ENCODE measurements around the gene ALG10B.
"Not testable (repeated sequence)": the region's sequence is repeated elsewhere in the genome, so short reads cannot be mapped to it uniquely, and the experiment has no call there.

ALG10B gene

GRCh38 chr12:38328306-38328895 is 11.8 kb downstream of the ALG10B start:
- Histone ChIP-seq H3F3A (ENCODE audit: control insufficient read depth, insufficient read depth) (no peaks in the 10 kb centered on the region), H3K79me2 (ENCODE audit: control insufficient read depth, low read length) (no peaks in the 10 kb centered on the region), H3K4me3 (ENCODE audit: low read length) (no peak overlapping the region), H3K4me2 (ENCODE audit: low read length) (no peak overlapping the region), H3K27me3 (ENCODE audit: control insufficient read depth, low read length) (no peaks in the 10 kb centered on the region), H3K36me3 (ENCODE audit: control insufficient read depth, low read length) (no peaks in the 10 kb centered on the region), H3K4me1 (ENCODE audit: control insufficient read depth, low read length) (no peaks in the 10 kb centered on the region), H4K20me1 (ENCODE audit: control insufficient read depth, insufficient read depth, low read depth, low read length) (no peaks in the 10 kb centered on the region), H3K27ac (ENCODE audit: low read depth, low read length) (no peak overlapping the region), H3K9me2 (replicated peaks; ENCODE audit: control insufficient read depth, low read length) (no peaks in the 10 kb centered on the region), H3K9me3 (ENCODE audit: control insufficient read depth, insufficient read depth, low read length) (no peaks in the 10 kb centered on the region)
- TF ChIP-seq EZH2phosphoT487 (IDR thresholded peaks at IDR 0.05; ENCODE audit: borderline replicate concordance, low read length): no peak
- TF ChIP-seq, protein P1, sequence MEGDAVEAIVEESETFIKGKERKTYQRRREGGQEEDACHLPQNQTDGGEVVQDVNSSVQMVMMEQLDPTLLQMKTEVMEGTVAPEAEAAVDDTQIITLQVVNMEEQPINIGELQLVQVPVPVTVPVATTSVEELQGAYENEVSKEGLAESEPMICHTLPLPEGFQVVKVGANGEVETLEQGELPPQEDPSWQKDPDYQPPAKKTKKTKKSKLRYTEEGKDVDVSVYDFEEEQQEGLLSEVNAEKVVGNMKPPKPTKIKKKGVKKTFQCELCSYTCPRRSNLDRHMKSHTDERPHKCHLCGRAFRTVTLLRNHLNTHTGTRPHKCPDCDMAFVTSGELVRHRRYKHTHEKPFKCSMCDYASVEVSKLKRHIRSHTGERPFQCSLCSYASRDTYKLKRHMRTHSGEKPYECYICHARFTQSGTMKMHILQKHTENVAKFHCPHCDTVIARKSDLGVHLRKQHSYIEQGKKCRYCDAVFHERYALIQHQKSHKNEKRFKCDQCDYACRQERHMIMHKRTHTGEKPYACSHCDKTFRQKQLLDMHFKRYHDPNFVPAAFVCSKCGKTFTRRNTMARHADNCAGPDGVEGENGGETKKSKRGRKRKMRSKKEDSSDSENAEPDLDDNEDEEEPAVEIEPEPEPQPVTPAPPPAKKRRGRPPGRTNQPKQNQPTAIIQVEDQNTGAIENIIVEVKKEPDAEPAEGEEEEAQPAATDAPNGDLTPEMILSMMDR (IDR thresholded peaks at IDR 0.05; ENCODE audit: low read depth, low read length, poor library complexity, severe bottlenecking): peak; percentile 47

- not testable (repeated sequence) for H3K9me2 ChIP-seq (replicated peaks; ENCODE audit: control insufficient read depth, low read length); H3K36me3 ChIP-seq (ENCODE audit: control insufficient read depth, low read length); H3K27ac ChIP-seq (ENCODE audit: low read depth, low read length); H3K27me3 ChIP-seq (ENCODE audit: control insufficient read depth, low read length); H3K4me3 ChIP-seq (ENCODE audit: low read length); H3F3A ChIP-seq (ENCODE audit: control insufficient read depth, insufficient read depth); H3K79me2 ChIP-seq (ENCODE audit: control insufficient read depth, low read length); H4K20me1 ChIP-seq (ENCODE audit: control insufficient read depth, insufficient read depth, low read depth, low read length); H3K4me1 ChIP-seq (ENCODE audit: control insufficient read depth, low read length); H3K4me2 ChIP-seq (ENCODE audit: low read length); H3K9me3 ChIP-seq (ENCODE audit: control insufficient read depth, insufficient read depth, low read length)
These were observed 13.8 kb downstream of the ALG10B start for GRCh38 chr12:38330414-38330813.

DNA sequence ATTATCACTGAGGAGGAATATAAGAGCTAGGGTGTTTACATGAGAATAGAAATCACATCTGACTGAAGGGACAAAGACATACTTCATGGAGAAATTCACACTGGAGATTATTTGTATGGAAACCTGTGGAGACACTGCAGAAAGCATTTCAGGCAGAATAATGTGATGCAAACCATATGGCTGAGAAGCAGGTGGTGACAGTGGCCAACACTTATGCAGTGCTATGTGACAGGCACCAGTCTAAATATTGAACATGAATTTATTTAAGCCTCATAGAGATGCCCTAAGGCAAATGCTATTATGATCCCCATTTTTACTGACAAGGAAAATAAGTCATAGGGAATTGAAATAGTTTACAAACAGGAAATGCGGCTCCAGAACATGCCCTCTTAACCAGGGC is 16.2 kb downstream of the ALG10B start:
- Histone ChIP-seq H3K27me3 (ENCODE audit: control insufficient read depth, low read length) (no peaks in the 10 kb centered on the region), H4K20me1 (ENCODE audit: control insufficient read depth, insufficient read depth, low read depth, low read length) (no peaks in the 10 kb centered on the region), H3K4me2 (ENCODE audit: low read length) (no peak overlapping the region), H3K79me2 (ENCODE audit: control insufficient read depth, low read length) (no peaks in the 10 kb centered on the region), H3K4me1 (ENCODE audit: control insufficient read depth, low read length) (no peaks in the 10 kb centered on the region), H3K4me3 (ENCODE audit: low read length) (no peak overlapping the region), H3K27ac (ENCODE audit: low read depth, low read length) (no peak overlapping the region), H3F3A (ENCODE audit: control insufficient read depth, insufficient read depth) (no peaks in the 10 kb centered on the region), H3K36me3 (ENCODE audit: control insufficient read depth, low read length) (no peaks in the 10 kb centered on the region), H3K9me2 (replicated peaks; ENCODE audit: control insufficient read depth, low read length) (no peaks in the 10 kb centered on the region), H3K9me3 (ENCODE audit: control insufficient read depth, insufficient read depth, low read length) (no peaks in the 10 kb centered on the region)
- no peak for TF ChIP-seq EZH2phosphoT487 (IDR thresholded peaks at IDR 0.05; ENCODE audit: borderline replicate concordance, low read length)
- TF ChIP-seq, protein P1 (IDR thresholded peaks at IDR 0.05; ENCODE audit: low read depth, low read length, poor library complexity, severe bottlenecking): no peak

DNA sequence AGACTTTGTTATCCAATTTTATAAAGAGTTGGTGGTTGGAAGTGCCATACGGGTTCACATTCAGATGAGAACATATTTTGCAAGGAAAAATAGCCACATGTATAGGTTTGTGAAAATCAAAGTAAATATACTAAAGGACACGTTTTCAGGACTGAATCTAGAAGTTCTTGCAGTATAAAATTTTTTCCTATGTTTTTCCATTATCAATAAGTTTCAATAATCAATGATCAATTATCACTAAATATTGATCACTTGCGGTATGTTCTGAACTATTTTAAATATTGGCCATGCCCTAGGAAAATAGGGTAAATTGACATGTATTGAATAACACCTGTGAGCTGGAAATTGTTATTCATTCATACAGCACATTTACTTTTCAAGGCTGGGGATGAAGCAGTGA is 25.9 kb downstream of the ALG10B start:
- Histone ChIP-seq H4K20me1 (ENCODE audit: control insufficient read depth, insufficient read depth, low read depth, low read length) (no peaks in the 10 kb centered on the region), H3K79me2 (ENCODE audit: control insufficient read depth, low read length) (no peaks in the 10 kb centered on the region), H3K27me3 (ENCODE audit: control insufficient read depth, low read length) (no peaks in the 10 kb centered on the region), H3K4me2 (ENCODE audit: low read length) (no peak overlapping the region), H3K9me3 (ENCODE audit: control insufficient read depth, insufficient read depth, low read length) (no peaks in the 10 kb centered on the region), H3K27ac (ENCODE audit: low read depth, low read length) (no peak overlapping the region), H3K9me2 (replicated peaks; ENCODE audit: control insufficient read depth, low read length) (no peaks in the 10 kb centered on the region), H3K4me1 (ENCODE audit: control insufficient read depth, low read length) (no peaks in the 10 kb centered on the region), H3K4me3 (ENCODE audit: low read length) (no peak overlapping the region), H3K36me3 (ENCODE audit: control insufficient read depth, low read length) (no peaks in the 10 kb centered on the region), H3F3A (ENCODE audit: control insufficient read depth, insufficient read depth) (no peaks in the 10 kb centered on the region)
- TF ChIP-seq, protein P1 (IDR thresholded peaks at IDR 0.05; ENCODE audit: low read depth, low read length, poor library complexity, severe bottlenecking): no peak

- H3K9me3 ChIP-seq (ENCODE audit: control insufficient read depth, insufficient read depth, low read length); H3K9me2 ChIP-seq (replicated peaks; ENCODE audit: control insufficient read depth, low read length); H3K36me3 ChIP-seq (ENCODE audit: control insufficient read depth, low read length); H3K4me3 ChIP-seq (ENCODE audit: low read length); H3K4me1 ChIP-seq (ENCODE audit: control insufficient read depth, low read length); H3K4me2 ChIP-seq (ENCODE audit: low read length); H3K79me2 ChIP-seq (ENCODE audit: control insufficient read depth, low read length); H3K27me3 ChIP-seq (ENCODE audit: control insufficient read depth, low read length); H3F3A ChIP-seq (ENCODE audit: control insufficient read depth, insufficient read depth); H3K27ac ChIP-seq (ENCODE audit: low read depth, low read length); H4K20me1 ChIP-seq (ENCODE audit: control insufficient read depth, insufficient read depth, low read depth, low read length): not testable (repeated sequence)
These were observed 26.7 kb downstream of the ALG10B start for GRCh38 chr12:38343256-38343655.

DNA sequence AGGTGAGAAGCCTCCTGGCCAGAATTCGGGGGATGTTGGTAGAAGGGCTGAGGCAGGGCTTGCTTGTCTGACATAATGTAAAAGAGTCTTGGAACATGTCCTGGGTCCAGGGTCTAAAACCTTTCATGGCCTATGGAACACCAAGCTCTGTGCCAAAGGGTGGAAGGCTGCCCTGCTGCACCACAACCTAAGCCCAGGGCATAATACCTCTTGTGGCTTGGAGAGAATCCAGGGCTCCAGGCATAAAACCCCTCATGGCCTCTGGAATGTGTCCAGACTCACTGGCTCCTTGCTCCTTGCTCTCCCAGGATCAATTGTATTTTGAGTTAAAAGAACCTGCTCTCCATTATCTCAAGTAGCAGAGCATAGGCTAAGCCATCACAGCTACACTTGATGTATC is 27.3 kb downstream of the ALG10B start:
- H3K4me2 ChIP-seq (ENCODE audit: low read length); H3K4me3 ChIP-seq (ENCODE audit: low read length); H3K9me2 ChIP-seq (replicated peaks; ENCODE audit: control insufficient read depth, low read length); H3K27ac ChIP-seq (ENCODE audit: low read depth, low read length); H3K9me3 ChIP-seq (ENCODE audit: control insufficient read depth, insufficient read depth, low read length); H4K20me1 ChIP-seq (ENCODE audit: control insufficient read depth, insufficient read depth, low read depth, low read length); H3K27me3 ChIP-seq (ENCODE audit: control insufficient read depth, low read length); H3K79me2 ChIP-seq (ENCODE audit: control insufficient read depth, low read length); H3K4me1 ChIP-seq (ENCODE audit: control insufficient read depth, low read length); H3F3A ChIP-seq (ENCODE audit: control insufficient read depth, insufficient read depth); H3K36me3 ChIP-seq (ENCODE audit: control insufficient read depth, low read length): not testable (repeated sequence)

Data from DOHH2 (cell line).